ENCODE results near the gene SLC8B1. TPM values are rescaled to one million over a fixed set of nuclear protein-coding genes. Genes with fewer than 3 reads are reported as not detected.

The SLC8B1 gene
- total RNA-seq, 1 donor from 2014 or later: 3.0 TPM

- no peak overlapping the region for H3K27ac ChIP-seq
- H3K9me3 Mint-ChIP-seq: no peaks in the 10 kb centered on the region
- peaks cover 7% of the 10 kb centered on the region for H3K4me1 ChIP-seq
- no peak overlapping the region for H3K4me3 ChIP-seq
- TF ChIP-seq CTCF (IDR thresholded peaks at IDR 0.05) (no peak), EZH2 (IDR thresholded peaks at IDR 0.05) (no peak), EZH2phosphoT487 (IDR thresholded peaks at IDR 0.05) (no peak)
- no peak overlapping the region for H3K4me2 ChIP-seq
- H3K9me3 ChIP-seq (ENCODE audit: low read depth): no peaks in the 10 kb centered on the region
- H3K36me3 ChIP-seq: no peaks in the 10 kb centered on the region
- DNase-seq (ENCODE audit: low spot score): no peak
- H3K4me1 Mint-ChIP-seq: peaks cover 25% of the 10 kb centered on the region
- no peak overlapping the region for H2AFZ ChIP-seq (replicated peaks)
- peaks cover 6% of the 10 kb centered on the region for H3K36me3 Mint-ChIP-seq
- H3K79me2 ChIP-seq (ENCODE audit: low read depth): no peaks in the 10 kb centered on the region
- no peak overlapping the region for H3K27ac Mint-ChIP-seq
- no peaks in the 10 kb centered on the region for H3K27me3 Mint-ChIP-seq (ENCODE audit: insufficient read depth, low read depth)
- H3F3A ChIP-seq (ENCODE audit: low read depth): no peaks in the 10 kb centered on the region
- no peak overlapping the region for H3K4me3 Mint-ChIP-seq
- no peaks in the 10 kb centered on the region for H3K27me3 ChIP-seq
- H4K20me1 ChIP-seq (ENCODE audit: low read depth): no peaks in the 10 kb centered on the region
- H3K9ac ChIP-seq: no peak overlapping the region
Measured at GRCh38 chr12:113268136-113268535, 66.8 kb downstream of the SLC8B1 start.

GRCh38 chr12:113267621-113268020, 67.3 kb downstream of the SLC8B1 start:
- H3F3A ChIP-seq (ENCODE audit: low read depth): no peaks in the 10 kb centered on the region
- H3K36me3 ChIP-seq: no peaks in the 10 kb centered on the region
- no peak overlapping the region for H3K9ac ChIP-seq
- Mint-ChIP-seq H3K36me3 (peaks cover 6% of the 10 kb centered on the region), H3K9me3 (no peaks in the 10 kb centered on the region), H3K4me1 (peaks cover 20% of the 10 kb centered on the region), H3K4me3 (no peak overlapping the region), H3K27ac (no peak overlapping the region), H3K27me3 (ENCODE audit: insufficient read depth, low read depth) (no peaks in the 10 kb centered on the region)
- H3K4me3 ChIP-seq: no peak overlapping the region
- H3K27me3 ChIP-seq: no peaks in the 10 kb centered on the region
- no peak overlapping the region for H3K4me2 ChIP-seq
- no peak for DNase-seq (ENCODE audit: low spot score)
- H3K9me3 ChIP-seq (ENCODE audit: low read depth): no peaks in the 10 kb centered on the region
- H3K27ac ChIP-seq: no peak overlapping the region
- H2AFZ ChIP-seq (replicated peaks): no peak overlapping the region
- peaks cover 6% of the 10 kb centered on the region for H3K4me1 ChIP-seq
- H4K20me1 ChIP-seq (ENCODE audit: low read depth): no peaks in the 10 kb centered on the region
- TF ChIP-seq EZH2phosphoT487 (IDR thresholded peaks at IDR 0.05): no peak
- TF ChIP-seq CTCF (IDR thresholded peaks at IDR 0.05): no peak
- no peak for TF ChIP-seq EZH2 (IDR thresholded peaks at IDR 0.05)
- H3K79me2 ChIP-seq (ENCODE audit: low read depth): no peaks in the 10 kb centered on the region

GRCh38 chr12:113266106-113266895, 68.6 kb downstream of the SLC8B1 start:
- Histone ChIP-seq H3K4me3 (no peak overlapping the region), H3K27me3 (no peaks in the 10 kb centered on the region), H3K27ac (no peak overlapping the region), H3K9ac (no peak overlapping the region), H3K4me2 (no peak overlapping the region), H3K79me2 (ENCODE audit: low read depth) (no peaks in the 10 kb centered on the region), H2AFZ (replicated peaks) (no peak overlapping the region), H3F3A (ENCODE audit: low read depth) (no peaks in the 10 kb centered on the region), H3K36me3 (no peaks in the 10 kb centered on the region), H3K9me3 (ENCODE audit: low read depth) (no peaks in the 10 kb centered on the region), H4K20me1 (ENCODE audit: low read depth) (no peaks in the 10 kb centered on the region), H3K4me1 (no peaks in the 10 kb centered on the region)
- no peaks in the 10 kb centered on the region for H3K27me3 Mint-ChIP-seq (ENCODE audit: insufficient read depth, low read depth)
- peaks cover 6% of the 10 kb centered on the region for H3K36me3 Mint-ChIP-seq
- TF ChIP-seq CTCF (IDR thresholded peaks at IDR 0.05) (no peak), EZH2 (IDR thresholded peaks at IDR 0.05) (no peak)
- H3K4me1 Mint-ChIP-seq: peaks cover 14% of the 10 kb centered on the region
- H3K4me3 Mint-ChIP-seq: peak overlapping the region; percentile 27
- no peak overlapping the region for H3K27ac Mint-ChIP-seq
- DNase-seq (ENCODE audit: low spot score): no peak
- no peaks in the 10 kb centered on the region for H3K9me3 Mint-ChIP-seq
